Measurements from ENCODE around the gene WHRN. TPM values are rescaled to one million over a fixed set of nuclear protein-coding genes. Genes with fewer than 3 reads are reported as not detected.
A peak's percentile ranks its signal among the peaks of the same experiment; 100 is the strongest.

Gene WHRN
- total and polyA plus RNA-seq, 2 donors from 2014 or later = 4.4 to 14.8 TPM

DNA sequence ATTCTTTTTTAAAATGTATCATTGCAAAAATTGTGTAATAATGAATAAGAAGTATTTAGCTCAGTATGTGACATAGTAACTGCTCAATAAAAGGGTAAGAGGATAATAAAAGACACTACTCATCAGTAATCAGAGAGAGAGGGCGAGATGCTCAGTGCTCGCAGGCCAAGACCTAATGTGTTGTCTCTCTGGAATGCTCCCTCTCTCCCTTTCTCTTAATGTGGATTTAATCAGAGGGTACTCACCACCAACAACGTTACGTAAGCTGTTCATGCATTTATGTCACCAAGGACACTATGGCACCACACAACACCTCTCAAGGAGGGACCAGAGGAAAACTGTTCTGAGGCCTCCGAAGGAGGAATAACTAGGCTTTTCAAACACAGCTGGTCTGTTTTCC lies 42.5 kb downstream of the WHRN start:
- FAIRE-seq (no peak), DNase-seq (no peak)
- Histone ChIP-seq H3K9ac (ENCODE audit: low read length in 3 of 3) (no peak overlapping the region), H3K9me3 (ENCODE audit: control insufficient read depth in 2 of 3, insufficient read depth in 1 of 3, low read length in 3 of 3) (no peaks in the 10 kb centered on the region), H3K27me3 (ENCODE audit: control insufficient read depth, insufficient read depth, low read length) (no peaks in the 10 kb centered on the region), H3K4me3 (ENCODE audit: low read length in 3 of 3) (no peak overlapping the region), H3K4me1 (ENCODE audit: control insufficient read depth in 2 of 3, insufficient read depth in 2 of 3, low read depth in 1 of 3, low read length in 3 of 3) (no peaks in the 10 kb centered on the region), H3K36me3 (ENCODE audit: control insufficient read depth in 2 of 3, insufficient read depth in 3 of 3, low read length in 3 of 3) (peaks cover 0 to 3% (median 0%) of the 10 kb centered on the region in 3 donors), H3K27ac (ENCODE audit: low read depth in 2 of 2, low read length in 2 of 2) (no peak overlapping the region)
- TF ChIP-seq, protein P1, sequence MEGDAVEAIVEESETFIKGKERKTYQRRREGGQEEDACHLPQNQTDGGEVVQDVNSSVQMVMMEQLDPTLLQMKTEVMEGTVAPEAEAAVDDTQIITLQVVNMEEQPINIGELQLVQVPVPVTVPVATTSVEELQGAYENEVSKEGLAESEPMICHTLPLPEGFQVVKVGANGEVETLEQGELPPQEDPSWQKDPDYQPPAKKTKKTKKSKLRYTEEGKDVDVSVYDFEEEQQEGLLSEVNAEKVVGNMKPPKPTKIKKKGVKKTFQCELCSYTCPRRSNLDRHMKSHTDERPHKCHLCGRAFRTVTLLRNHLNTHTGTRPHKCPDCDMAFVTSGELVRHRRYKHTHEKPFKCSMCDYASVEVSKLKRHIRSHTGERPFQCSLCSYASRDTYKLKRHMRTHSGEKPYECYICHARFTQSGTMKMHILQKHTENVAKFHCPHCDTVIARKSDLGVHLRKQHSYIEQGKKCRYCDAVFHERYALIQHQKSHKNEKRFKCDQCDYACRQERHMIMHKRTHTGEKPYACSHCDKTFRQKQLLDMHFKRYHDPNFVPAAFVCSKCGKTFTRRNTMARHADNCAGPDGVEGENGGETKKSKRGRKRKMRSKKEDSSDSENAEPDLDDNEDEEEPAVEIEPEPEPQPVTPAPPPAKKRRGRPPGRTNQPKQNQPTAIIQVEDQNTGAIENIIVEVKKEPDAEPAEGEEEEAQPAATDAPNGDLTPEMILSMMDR (IDR thresholded peaks at IDR 0.05; ENCODE audit: borderline replicate concordance, extremely low read depth, insufficient read depth) = no peak
- intact Hi-C loops (cut with DNase I) = no loop called here

DNA sequence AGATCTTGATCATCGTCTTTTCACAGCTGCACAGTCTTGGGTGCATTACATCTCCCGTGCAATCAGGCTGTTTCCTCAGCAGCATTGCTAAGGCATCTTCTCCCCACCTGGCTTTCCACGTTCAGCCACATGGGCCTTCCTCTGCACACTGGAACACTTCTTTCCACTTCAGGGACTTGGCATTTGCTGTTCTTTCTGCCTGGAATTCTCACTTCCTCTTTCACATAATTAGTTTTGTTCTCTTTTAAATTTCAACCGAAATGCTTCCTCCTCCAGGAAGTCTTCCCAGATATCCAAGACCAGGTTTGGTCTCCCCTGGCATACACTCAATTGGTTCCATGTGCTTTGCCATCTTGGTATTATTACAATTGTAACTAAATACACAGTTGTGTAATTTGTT lies 43.8 kb downstream of the WHRN start:
- no peak for FAIRE-seq
- peak in 1 of 5 donors; percentile 5 for DNase-seq
- H3K9ac ChIP-seq (ENCODE audit: low read length in 3 of 3) = no peak overlapping the region
- H3K4me1 ChIP-seq (ENCODE audit: control insufficient read depth in 2 of 3, insufficient read depth in 2 of 3, low read depth in 1 of 3, low read length in 3 of 3) = no peaks in the 10 kb centered on the region
- H3K36me3 ChIP-seq (ENCODE audit: control insufficient read depth in 2 of 3, insufficient read depth in 3 of 3, low read length in 3 of 3) = peaks cover 0 to 3% (median 0%) of the 10 kb centered on the region in 3 donors
- no peak overlapping the region for H3K27ac ChIP-seq (ENCODE audit: low read depth in 2 of 2, low read length in 2 of 2)
- intact Hi-C loops (cut with DNase I) = no loop called here
- H3K4me3 ChIP-seq (ENCODE audit: low read length in 3 of 3) = no peak overlapping the region
- H3K9me3 ChIP-seq (ENCODE audit: control insufficient read depth in 2 of 3, insufficient read depth in 1 of 3, low read length in 3 of 3) = no peaks in the 10 kb centered on the region
- H3K27me3 ChIP-seq (ENCODE audit: control insufficient read depth, insufficient read depth, low read length) = no peaks in the 10 kb centered on the region
- TF ChIP-seq, protein P1 (IDR thresholded peaks at IDR 0.05; ENCODE audit: borderline replicate concordance, extremely low read depth, insufficient read depth) = no peak

- FAIRE-seq = no peak
- Histone ChIP-seq H3K4me3 (ENCODE audit: low read length in 3 of 3) (no peak overlapping the region), H3K27me3 (ENCODE audit: control insufficient read depth, insufficient read depth, low read length) (no peaks in the 10 kb centered on the region), H3K4me1 (ENCODE audit: control insufficient read depth in 2 of 3, insufficient read depth in 2 of 3, low read depth in 1 of 3, low read length in 3 of 3) (no peaks in the 10 kb centered on the region), H3K36me3 (ENCODE audit: control insufficient read depth in 2 of 3, insufficient read depth in 3 of 3, low read length in 3 of 3) (peaks cover 0 to 3% (median 0%) of the 10 kb centered on the region in 3 donors), H3K9me3 (ENCODE audit: control insufficient read depth in 2 of 3, insufficient read depth in 1 of 3, low read length in 3 of 3) (no peaks in the 10 kb centered on the region), H3K27ac (ENCODE audit: low read depth in 2 of 2, low read length in 2 of 2) (no peak overlapping the region), H3K9ac (ENCODE audit: low read length in 3 of 3) (no peak overlapping the region)
- intact Hi-C loops (cut with DNase I) = no loop called here
- TF ChIP-seq, protein P1 (IDR thresholded peaks at IDR 0.05; ENCODE audit: borderline replicate concordance, extremely low read depth, insufficient read depth) = no peak
- no peak for DNase-seq
Measured at GRCh38 chr9:114460513-114461199, 44.6 kb downstream of the WHRN start.

All from kidney (tissue), 14 donors.